Activated naive CD8-positive, alpha-beta T cell treated with anti-CD3 and anti-CD28 coated beads, Interleukin-2, amount 10 ng/mL, durations not matched to agents 7 days and 5 days (primary cell): Measurements from ENCODE around the gene RIPOR3. TPM values are rescaled to one million over a fixed set of nuclear protein-coding genes. Genes with fewer than 3 reads are reported as not detected.
"Not testable (repeated sequence)": the region's sequence is repeated elsewhere in the genome, so short reads cannot be mapped to it uniquely, and the experiment has no call there.

Experiments used
- ATAC-seq: fragments of 150-1000 bp; cut with Tn5 transposase; one replicate; pipeline ENCODE4 v1.10.0; 2021; ENCODE audit warnings: low read depth, moderate library complexity
- POLR2A ChIA-PET: fragments of 350-600 bp; sonication (Branson Sonifier 250); formaldehyde crosslinking; loops from one replicate; lab custom pipeline; 2021; ENCODE audit warnings: antibody characterized with exemption; lab: Charles Lee
- DNase-seq: peaks from one replicate; pipeline ENCODE4 v3.0.0; 2021
- H3K27ac Mint-ChIP-seq: one replicate; pipeline ENCODE4 v1.8.0; 2022; ENCODE audit warnings: mild to moderate bottlenecking, mixed read lengths
- H3K27me3 Mint-ChIP-seq: one replicate; pipeline ENCODE4 v1.8.0; 2022; ENCODE audit warnings: mild to moderate bottlenecking, moderate library complexity, mixed read lengths
- H3K36me3 Mint-ChIP-seq: one replicate; pipeline ENCODE4 v1.8.0; 2021; ENCODE audit warnings: mild to moderate bottlenecking, mixed read lengths
- H3K4me1 Mint-ChIP-seq: one replicate; pipeline ENCODE4 v1.8.0; 2021; ENCODE audit warnings: mixed read lengths
- H3K4me3 Mint-ChIP-seq: one replicate; pipeline ENCODE4 v1.8.0; 2022; ENCODE audit warnings: mild to moderate bottlenecking, moderate library complexity, mixed read lengths
- H3K9me3 Mint-ChIP-seq: one replicate; pipeline ENCODE4 v1.8.0; 2021; ENCODE audit warnings: mixed read lengths
- total RNA-seq, 2 experiments: library from RNA; stranded (reverse); gene quantifications; one replicate each; pipeline ENCODE4 v1.2.3, GENCODE V29; 2021

The RIPOR3 gene
- total RNA-seq, 2 experiments from 2014 or later: not detected

DNA sequence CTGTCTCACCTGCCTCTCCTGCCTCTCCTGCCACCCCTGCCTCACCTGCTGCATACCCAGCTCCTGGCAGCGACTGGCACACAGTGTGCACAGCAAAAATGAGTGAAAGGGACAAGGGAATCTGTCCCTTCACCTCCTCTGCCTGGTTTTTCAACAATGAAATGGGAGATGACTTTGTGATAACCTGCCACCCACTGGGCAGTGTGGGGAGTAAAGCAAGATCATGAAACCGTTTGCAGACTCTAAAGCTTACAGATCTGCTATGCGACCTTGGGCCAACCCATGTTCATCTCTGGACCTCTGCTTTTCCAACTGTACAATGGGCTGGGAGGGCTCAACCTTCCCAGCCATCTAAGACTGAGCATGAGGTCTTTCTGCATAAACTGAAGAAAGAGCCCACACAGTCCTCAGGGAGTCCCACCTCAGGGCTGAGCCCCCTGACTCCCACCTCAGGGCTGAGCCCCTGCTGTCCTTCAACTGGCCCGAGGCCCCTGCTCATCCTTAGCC is 81.1 kb downstream of the RIPOR3 start:
- H3K4me1 Mint-ChIP-seq: no peaks in the 10 kb centered on the region

GRCh38 chr20:50609438-50609989 is 81.8 kb downstream of the RIPOR3 start:
- Mint-ChIP-seq H3K4me1 (no peaks in the 10 kb centered on the region), H3K4me3 (no peak overlapping the region), H3K9me3 (no peaks in the 10 kb centered on the region), H3K27me3 (peaks cover 2% of the 10 kb centered on the region), H3K27ac (no peak overlapping the region), H3K36me3 (no peaks in the 10 kb centered on the region)
- ATAC-seq: no peak
- POLR2A ChIA-PET: interaction anchor here (0.6 kb wide), 1 partner anchor 140 kb away, joined by 3 read pairs; no protein-coding TSS in a partner anchor
- no peak for DNase-seq

More for the DNA sequence above, 81.1 kb downstream of the RIPOR3 start:
- no peak overlapping the region for H3K4me3 Mint-ChIP-seq
- ATAC-seq (no peak), DNase-seq (no peak)
- H3K27me3 Mint-ChIP-seq: peaks cover 2% of the 10 kb centered on the region
- no peak overlapping the region for H3K27ac Mint-ChIP-seq
- POLR2A ChIA-PET: interaction anchor here (0.6 kb wide), 1 partner anchor 140 kb away, joined by 3 read pairs; no protein-coding TSS in a partner anchor
- H3K9me3 Mint-ChIP-seq: no peaks in the 10 kb centered on the region
- no peaks in the 10 kb centered on the region for H3K36me3 Mint-ChIP-seq

DNA sequence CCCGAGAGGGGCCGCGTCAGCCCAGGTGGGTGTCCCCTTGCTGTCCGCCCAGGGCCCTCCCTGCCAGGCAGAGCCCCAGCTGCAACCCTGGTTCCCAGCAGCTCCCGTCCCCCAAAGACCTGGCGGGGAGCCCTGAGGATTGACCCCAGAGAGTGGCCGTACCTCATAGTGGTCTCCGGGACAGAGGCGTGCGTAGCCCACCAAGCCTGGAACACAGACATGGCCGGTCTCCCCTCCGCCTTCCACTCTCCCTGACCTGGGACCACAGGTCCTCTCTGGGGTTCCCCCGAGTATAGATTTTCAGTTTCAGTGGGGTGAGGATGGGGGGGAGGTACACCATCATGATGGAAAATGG is 82.6 kb downstream of the RIPOR3 start:
- ATAC-seq: no peak
- Mint-ChIP-seq H3K27ac (no peak overlapping the region), H3K9me3 (no peaks in the 10 kb centered on the region)

DNA sequence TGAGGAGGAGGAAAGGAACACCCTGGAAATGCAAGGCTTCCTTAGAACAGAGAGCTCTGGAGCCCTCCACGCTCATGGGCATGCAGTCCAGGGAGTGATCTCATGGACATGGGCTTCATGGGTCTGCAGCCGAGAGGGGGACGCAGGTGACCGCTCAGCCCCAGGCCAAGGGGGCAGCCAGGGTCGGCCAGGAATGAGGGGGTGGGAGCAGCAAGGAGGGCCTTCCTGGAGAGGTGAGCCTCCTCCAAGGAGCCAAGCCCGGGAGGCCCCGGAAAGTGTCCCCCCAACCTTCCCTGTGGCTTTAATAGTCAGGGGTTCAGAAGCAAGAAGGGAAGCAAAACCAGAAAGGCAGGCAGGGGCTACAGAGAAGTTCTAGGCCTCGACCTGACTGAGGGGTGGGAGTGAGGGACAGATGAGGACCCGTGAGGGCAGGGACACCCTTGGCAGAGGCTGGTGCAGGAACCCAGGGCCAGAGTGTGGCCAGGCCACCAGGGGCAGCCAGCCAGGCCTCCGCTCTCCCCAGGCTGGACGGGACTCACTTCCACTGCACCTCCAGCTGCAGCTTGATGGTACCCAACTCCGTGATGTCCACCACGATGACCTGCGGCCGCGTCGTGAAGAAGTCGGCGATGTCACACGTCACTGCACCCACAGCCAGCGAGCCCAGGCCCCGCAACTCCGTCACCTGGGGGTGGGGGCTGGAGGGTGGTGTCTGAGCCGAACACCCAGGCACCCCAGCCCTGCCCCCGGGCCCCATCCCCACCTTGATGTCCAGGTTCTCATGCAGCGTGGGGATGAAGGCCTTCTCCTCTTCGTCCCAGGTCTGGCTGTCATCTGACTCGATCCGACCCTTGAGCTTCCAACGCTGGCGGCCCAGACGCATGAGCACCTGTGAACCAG is 83.2 kb downstream of the RIPOR3 start:
- no peaks in the 10 kb centered on the region for H3K36me3 Mint-ChIP-seq
- ATAC-seq (no peak), DNase-seq (no peak)
- no peaks in the 10 kb centered on the region for H3K4me1 Mint-ChIP-seq
- H3K27ac Mint-ChIP-seq: no peak overlapping the region
- no peaks in the 10 kb centered on the region for H3K9me3 Mint-ChIP-seq
- POLR2A ChIA-PET: no interaction called here
- H3K27me3 Mint-ChIP-seq: peaks cover 2% of the 10 kb centered on the region
- no peak overlapping the region for H3K4me3 Mint-ChIP-seq

More for the DNA sequence above, 82.6 kb downstream of the RIPOR3 start:
- POLR2A ChIA-PET: no interaction called here
- no peak for DNase-seq
- Mint-ChIP-seq H3K27me3 (peaks cover 2% of the 10 kb centered on the region), H3K36me3 (no peaks in the 10 kb centered on the region), H3K4me3 (no peak overlapping the region), H3K4me1 (no peaks in the 10 kb centered on the region)

DNA sequence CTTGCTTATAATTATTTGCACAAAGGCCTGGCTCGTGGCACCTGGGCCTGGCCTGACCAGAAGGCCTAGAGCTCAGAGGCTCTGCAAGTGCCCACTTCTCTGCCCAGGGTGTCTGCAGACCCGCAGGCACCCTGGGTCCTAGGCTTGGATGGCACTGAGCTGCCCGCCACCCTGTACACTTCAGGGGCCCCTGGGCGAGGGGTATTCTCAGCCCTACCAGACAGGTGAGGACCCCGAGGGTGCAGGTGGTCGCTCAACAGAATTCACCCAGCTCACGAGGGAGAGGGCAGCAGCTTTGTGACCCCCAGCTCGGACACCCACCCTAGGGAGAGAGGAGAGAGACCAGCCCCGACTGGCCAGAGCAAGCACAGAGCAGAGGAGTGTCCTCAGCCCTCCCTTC is 83.9 kb downstream of the RIPOR3 start:
- H3K4me3 Mint-ChIP-seq: no peak overlapping the region

DNA sequence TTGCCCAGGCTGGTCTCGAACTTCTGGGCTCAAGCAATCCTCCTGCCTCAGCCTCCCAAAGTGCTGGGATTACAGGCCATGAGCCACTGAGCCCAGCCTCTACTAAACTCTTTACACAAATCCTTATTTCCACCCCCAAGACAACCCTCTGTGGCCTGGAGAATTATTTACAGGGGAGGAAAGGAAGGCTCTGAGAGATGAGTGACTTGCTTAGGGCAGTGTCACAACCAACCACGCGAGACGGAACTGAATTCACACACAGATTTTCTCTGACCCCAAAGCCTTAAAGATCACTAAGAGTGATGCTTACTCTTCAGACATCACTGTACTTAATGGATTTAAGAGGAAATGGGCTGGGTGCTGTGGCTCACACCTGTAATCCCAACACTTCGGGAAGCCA is 86.2 kb downstream of the RIPOR3 start:
- DNase-seq (no peak), ATAC-seq (no peak)
- Mint-ChIP-seq H3K4me3 (no peak overlapping the region), H3K27ac (no peak overlapping the region), H3K4me1 (peaks cover 3% of the 10 kb centered on the region), H3K27me3 (peaks cover 2% of the 10 kb centered on the region), H3K36me3 (no peaks in the 10 kb centered on the region), H3K9me3 (no peaks in the 10 kb centered on the region)
- POLR2A ChIA-PET: no interaction called here

More for the DNA sequence above, 83.9 kb downstream of the RIPOR3 start:
- Mint-ChIP-seq H3K36me3 (no peaks in the 10 kb centered on the region), H3K27me3 (peaks cover 3% of the 10 kb centered on the region), H3K27ac (no peak overlapping the region), H3K9me3 (no peaks in the 10 kb centered on the region), H3K4me1 (no peaks in the 10 kb centered on the region)
- DNase-seq: no peak
- no peak for ATAC-seq
- POLR2A ChIA-PET: no interaction called here

DNA sequence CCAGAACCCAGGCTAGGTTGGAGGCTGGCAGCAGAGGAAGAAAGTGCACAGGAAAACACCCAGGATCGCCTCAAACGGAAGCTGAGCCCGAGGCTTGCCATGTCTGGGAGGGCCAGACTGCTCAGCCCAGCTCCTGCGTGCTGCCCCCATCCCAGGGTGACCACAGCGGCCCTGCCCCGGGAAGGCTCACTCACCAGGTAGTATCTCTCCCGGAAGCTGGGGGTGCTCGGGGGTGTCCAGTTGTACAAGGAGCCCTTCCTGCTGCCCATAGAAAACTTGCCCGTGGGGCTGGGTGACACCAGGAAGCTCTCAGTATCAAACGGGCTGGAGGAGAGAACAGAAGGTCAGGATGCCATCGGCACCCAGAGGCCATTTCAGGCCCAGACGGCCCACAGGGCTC is 86.9 kb downstream of the RIPOR3 start:
- Mint-ChIP-seq H3K36me3 (no peaks in the 10 kb centered on the region), H3K9me3 (no peaks in the 10 kb centered on the region), H3K4me3 (no peak overlapping the region), H3K4me1 (peaks cover 3% of the 10 kb centered on the region), H3K27ac (no peak overlapping the region), H3K27me3 (peaks cover 2% of the 10 kb centered on the region)
- POLR2A ChIA-PET: no interaction called here
- no peak for ATAC-seq
- no peak for DNase-seq

DNA sequence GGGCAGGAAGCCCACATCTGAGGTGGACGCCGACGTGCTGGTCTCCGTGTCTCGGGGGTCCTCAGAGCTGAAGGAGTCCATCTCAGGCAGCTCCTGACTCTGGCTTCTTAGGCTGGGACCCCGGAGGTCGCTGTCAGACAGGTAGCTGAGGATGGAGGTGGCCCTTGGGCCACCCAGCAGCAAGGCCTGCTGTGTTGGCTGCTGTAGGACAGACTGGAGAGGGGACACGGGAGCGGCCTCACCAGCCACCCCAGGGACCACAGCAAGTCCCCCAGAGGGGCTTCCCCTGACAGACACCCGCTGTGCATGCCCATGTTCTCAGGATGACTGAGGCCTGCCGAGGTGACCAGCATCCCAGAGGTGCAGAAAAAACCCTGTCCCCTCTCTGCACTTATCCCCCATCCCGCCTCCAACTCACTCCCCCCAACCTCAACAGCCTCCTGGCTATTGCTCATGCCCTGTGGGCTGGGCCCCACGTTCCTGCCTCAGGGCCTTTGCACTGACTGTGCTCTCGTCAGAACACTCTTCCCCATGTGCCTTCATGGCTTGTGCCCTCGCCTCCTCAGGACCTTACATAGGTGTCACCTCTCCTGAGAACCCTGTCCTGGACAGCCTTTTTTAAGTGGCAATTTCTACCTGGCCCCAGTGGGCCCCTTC is 88.8 kb downstream of the RIPOR3 start:
- no peak for ATAC-seq
- no peak overlapping the region for H3K4me3 Mint-ChIP-seq
- POLR2A ChIA-PET: no interaction called here

GRCh38 chr20:50601511-50602431 is 89.6 kb downstream of the RIPOR3 start:
- Mint-ChIP-seq H3K4me3 (no peak overlapping the region), H3K9me3 (no peaks in the 10 kb centered on the region), H3K4me1 (peaks cover 3% of the 10 kb centered on the region), H3K27ac (no peak overlapping the region), H3K27me3 (peaks cover 5% of the 10 kb centered on the region), H3K36me3 (no peaks in the 10 kb centered on the region)
- DNase-seq (no peak), ATAC-seq (no peak)
- POLR2A ChIA-PET: no interaction called here

More for the DNA sequence above, 88.8 kb downstream of the RIPOR3 start:
- Mint-ChIP-seq H3K27ac (no peak overlapping the region), H3K36me3 (no peaks in the 10 kb centered on the region), H3K9me3 (no peaks in the 10 kb centered on the region), H3K27me3 (peaks cover 5% of the 10 kb centered on the region), H3K4me1 (peaks cover 3% of the 10 kb centered on the region)
- no peak for DNase-seq

GRCh38 chr20:50600281-50600895 is 91.0 kb downstream of the RIPOR3 start:
- Mint-ChIP-seq H3K4me3 (no peak overlapping the region), H3K27ac (no peak overlapping the region), H3K27me3 (peaks cover 5% of the 10 kb centered on the region), H3K9me3 (no peaks in the 10 kb centered on the region), H3K4me1 (peaks cover 3% of the 10 kb centered on the region), H3K36me3 (no peaks in the 10 kb centered on the region)
- POLR2A ChIA-PET: no interaction called here
- no peak for ATAC-seq
- DNase-seq: no peak

DNA sequence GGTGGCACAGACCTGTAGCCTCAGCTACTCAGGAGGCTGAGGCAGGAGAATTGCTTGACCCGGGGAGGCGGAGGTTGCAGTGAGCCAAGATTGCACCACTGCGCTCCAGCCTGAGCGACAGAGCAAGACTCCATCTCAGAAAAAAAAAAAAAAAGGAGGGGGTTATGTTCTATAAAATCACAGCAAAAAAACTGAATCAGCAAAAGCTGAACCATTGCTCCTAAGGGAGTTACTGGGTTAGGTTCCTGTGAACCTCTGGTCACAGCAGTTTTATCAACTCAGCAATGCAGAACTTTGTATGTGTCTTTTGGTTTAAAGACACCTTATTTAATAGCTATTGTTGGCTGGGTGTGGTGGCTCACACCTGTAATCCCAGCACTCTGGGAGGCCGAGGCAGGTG is 92.6 kb downstream of the RIPOR3 start:
- H3K36me3 Mint-ChIP-seq, H3K9me3 Mint-ChIP-seq, H3K4me3 Mint-ChIP-seq, DNase-seq, POLR2A ChIA-PET, H3K27ac Mint-ChIP-seq, H3K4me1 Mint-ChIP-seq, H3K27me3 Mint-ChIP-seq, ATAC-seq: not testable (repeated sequence)

GRCh38 chr20:50598074-50598473 is 93.3 kb downstream of the RIPOR3 start:
- ATAC-seq (no peak), DNase-seq (no peak)
- no peak overlapping the region for H3K27ac Mint-ChIP-seq
- H3K36me3 Mint-ChIP-seq: no peaks in the 10 kb centered on the region
- H3K9me3 Mint-ChIP-seq: no peaks in the 10 kb centered on the region
- no peak overlapping the region for H3K4me3 Mint-ChIP-seq
- H3K27me3 Mint-ChIP-seq: peaks cover 5% of the 10 kb centered on the region
- POLR2A ChIA-PET: no interaction called here
- H3K4me1 Mint-ChIP-seq: peaks cover 3% of the 10 kb centered on the region
